ENCODE measurements around the gene PRKCZ.

Gene PRKCZ

GRCh38 chr1:2049718-2050431 is at the start of gene PRKCZ:
PRKCZ (plus strand) TSS chr1:2050411; CDS start chr1:2050631, 220 bp downstream.
- DNase-seq, result peak; percentile 36 to 65 (median 46)

- no peak for DNase-seq
Measured at GRCh38 chr1:2000432-2000831, 49.8 kb upstream of the PRKCZ start.

GRCh38 chr1:2000850-2001249 is 49.4 kb upstream of the PRKCZ start:
- no peak for DNase-seq

GRCh38 chr1:2001773-2002411 is 48.3 kb upstream of the PRKCZ start:
- no peak for DNase-seq

GRCh38 chr1:2003541-2004131 is 46.6 kb upstream of the PRKCZ start, which contains the start of gene CFAP74:
CFAP74 (minus strand) TSS chr1:2003786; CDS start chr1:1990956, 12,830 bp downstream.
- DNase-seq, result peak in 2 of 3 donors; percentile 24 to 39

- DNase-seq, result no peak
Measured at GRCh38 chr1:2004856-2005255, 45.4 kb upstream of the PRKCZ start.

- no peak for DNase-seq
Measured at GRCh38 chr1:2009101-2010053, 40.8 kb upstream of the PRKCZ start.

GRCh38 chr1:2014181-2014580 is 36.0 kb upstream of the PRKCZ start:
- DNase-seq, result no peak

GRCh38 chr1:2014741-2015735 is 35.2 kb upstream of the PRKCZ start:
- DNase-seq, result no peak

- no peak for DNase-seq
Measured at GRCh38 chr1:2016123-2016522, 34.1 kb upstream of the PRKCZ start.

- DNase-seq, result no peak
Measured at GRCh38 chr1:2018217-2019171, 31.7 kb upstream of the PRKCZ start.

GRCh38 chr1:2019172-2019543 is 31.1 kb upstream of the PRKCZ start, which contains the start of gene GABRD:
GABRD (plus strand) TSS chr1:2019345; CDS start chr1:2019424, 79 bp downstream.
- peak; percentile 25 to 44 (median 27) for DNase-seq

- DNase-seq, result peak in 1 of 3 donors; percentile 24
Measured at GRCh38 chr1:2019571-2020309, 30.5 kb upstream of the PRKCZ start.

- no peak for DNase-seq
Measured at GRCh38 chr1:2020310-2020655, 29.9 kb upstream of the PRKCZ start.

GRCh38 chr1:2021550-2021949 is 28.7 kb upstream of the PRKCZ start:
- DNase-seq, result no peak

- no peak for DNase-seq
Measured at GRCh38 chr1:2022063-2022770, 28.0 kb upstream of the PRKCZ start.

- DNase-seq, result no peak
Measured at GRCh38 chr1:2023187-2023586, 27.0 kb upstream of the PRKCZ start.

- DNase-seq, result no peak
Measured at GRCh38 chr1:2024451-2024850, 25.8 kb upstream of the PRKCZ start.

GRCh38 chr1:2024887-2025286 is 25.3 kb upstream of the PRKCZ start:
- DNase-seq, result no peak
